ENCODE data around the gene PAX2. TPM values are rescaled to one million over a fixed set of nuclear protein-coding genes. Genes with fewer than 3 reads are reported as not detected.

PAX2 gene
- total RNA-seq, 2 donors from 2014 or later: 0.93 to 0.99 TPM

GRCh38 chr10:100748231-100749058 lies 3.1 kb downstream of the PAX2 start:
- DNase-seq: peak; percentile 73
- WGBS, 2 experiments (ENCODE audit: insufficient coverage in 1 of 2, insufficient read length in 1 of 2): 3 to 7% methylated on average over 21 to 56 of the region's 56 CpGs
- Histone ChIP-seq H3K36me3 (ENCODE audit: control insufficient read depth, insufficient read depth, low read length) (no peaks in the 10 kb centered on the region), H3K4me3 (ENCODE audit: low read length) (peak overlapping the region; percentile 66), H3K9ac (ENCODE audit: extremely low read depth, low read length, poor library complexity, severe bottlenecking) (no peak overlapping the region), H3K9me3 (ENCODE audit: control insufficient read depth, low read length) (no peaks in the 10 kb centered on the region), H3K27me3 (ENCODE audit: control insufficient read depth, insufficient read depth, low read length, poor library complexity, severe bottlenecking) (peaks cover 97% of the 10 kb centered on the region), H3K27ac (ENCODE audit: low read depth, low read length) (no peak overlapping the region), H3K4me1 (ENCODE audit: control insufficient read depth, insufficient read depth, low read length) (peaks cover 6% of the 10 kb centered on the region)
- Mint-ChIP-seq H3K27me3 (ENCODE audit: insufficient read depth) (peaks cover 96% of the 10 kb centered on the region), H3K27ac (no peak overlapping the region), H3K4me1 (peaks cover 31% of the 10 kb centered on the region), H3K9me3 (no peaks in the 10 kb centered on the region), H3K4me3 (no peak overlapping the region), H3K36me3 (ENCODE audit: low read depth) (no peaks in the 10 kb centered on the region)
- no peak for TF ChIP-seq CTCF (conservative IDR thresholded peaks at IDR 0.05)

GRCh38 chr10:100749059-100749308 lies 3.6 kb downstream of the PAX2 start:
- no peak overlapping the region for H3K9ac ChIP-seq (ENCODE audit: extremely low read depth, low read length, poor library complexity, severe bottlenecking)
- Mint-ChIP-seq H3K9me3 (no peaks in the 10 kb centered on the region), H3K36me3 (ENCODE audit: low read depth) (no peaks in the 10 kb centered on the region), H3K27me3 (ENCODE audit: insufficient read depth) (peaks cover 96% of the 10 kb centered on the region), H3K4me1 (peaks cover 33% of the 10 kb centered on the region), H3K27ac (no peak overlapping the region), H3K4me3 (no peak overlapping the region)
- H3K4me1 ChIP-seq (ENCODE audit: control insufficient read depth, insufficient read depth, low read length): peaks cover 5% of the 10 kb centered on the region
- peaks cover 97% of the 10 kb centered on the region for H3K27me3 ChIP-seq (ENCODE audit: control insufficient read depth, insufficient read depth, low read length, poor library complexity, severe bottlenecking)
- peak overlapping the region; percentile 66 for H3K4me3 ChIP-seq (ENCODE audit: low read length)
- no peaks in the 10 kb centered on the region for H3K36me3 ChIP-seq (ENCODE audit: control insufficient read depth, insufficient read depth, low read length)
- H3K9me3 ChIP-seq (ENCODE audit: control insufficient read depth, low read length): no peaks in the 10 kb centered on the region
- H3K27ac ChIP-seq (ENCODE audit: low read depth, low read length): no peak overlapping the region
- no peak for TF ChIP-seq CTCF (conservative IDR thresholded peaks at IDR 0.05)
- no peak for DNase-seq
- WGBS, 2 experiments (ENCODE audit: insufficient coverage in 1 of 2, insufficient read length in 1 of 2): 4 to 6% methylated on average over 6 of the region's 8 CpGs

- H3K4me1 ChIP-seq (ENCODE audit: control insufficient read depth, insufficient read depth, low read length): no peaks in the 10 kb centered on the region
- no peak overlapping the region for H3K4me3 Mint-ChIP-seq
- peaks cover 96% of the 10 kb centered on the region for H3K27me3 Mint-ChIP-seq (ENCODE audit: insufficient read depth)
- H3K4me1 Mint-ChIP-seq: peaks cover 29% of the 10 kb centered on the region
- no peaks in the 10 kb centered on the region for H3K9me3 Mint-ChIP-seq
- no peak overlapping the region for H3K27ac Mint-ChIP-seq
- no peak overlapping the region for H3K4me3 ChIP-seq (ENCODE audit: low read length)
- no peak for DNase-seq
- peaks cover 97% of the 10 kb centered on the region for H3K27me3 ChIP-seq (ENCODE audit: control insufficient read depth, insufficient read depth, low read length, poor library complexity, severe bottlenecking)
- no peak for TF ChIP-seq CTCF (conservative IDR thresholded peaks at IDR 0.05)
- no peak overlapping the region for H3K27ac ChIP-seq (ENCODE audit: low read depth, low read length)
- no peaks in the 10 kb centered on the region for H3K9me3 ChIP-seq (ENCODE audit: control insufficient read depth, low read length)
- no peaks in the 10 kb centered on the region for H3K36me3 Mint-ChIP-seq (ENCODE audit: low read depth)
- H3K9ac ChIP-seq (ENCODE audit: extremely low read depth, low read length, poor library complexity, severe bottlenecking): no peak overlapping the region
- WGBS, 2 experiments (ENCODE audit: insufficient coverage in 1 of 2, insufficient read length in 1 of 2): 8 to 13% methylated on average over 30 to 50 of the region's 50 CpGs
- no peaks in the 10 kb centered on the region for H3K36me3 ChIP-seq (ENCODE audit: control insufficient read depth, insufficient read depth, low read length)
Observed at GRCh38 chr10:100749309-100750217, 4.2 kb downstream of the PAX2 start.

Data from endodermal cell (in vitro differentiated cells).